ENCODE data around the gene RTN4RL2.

DNA sequence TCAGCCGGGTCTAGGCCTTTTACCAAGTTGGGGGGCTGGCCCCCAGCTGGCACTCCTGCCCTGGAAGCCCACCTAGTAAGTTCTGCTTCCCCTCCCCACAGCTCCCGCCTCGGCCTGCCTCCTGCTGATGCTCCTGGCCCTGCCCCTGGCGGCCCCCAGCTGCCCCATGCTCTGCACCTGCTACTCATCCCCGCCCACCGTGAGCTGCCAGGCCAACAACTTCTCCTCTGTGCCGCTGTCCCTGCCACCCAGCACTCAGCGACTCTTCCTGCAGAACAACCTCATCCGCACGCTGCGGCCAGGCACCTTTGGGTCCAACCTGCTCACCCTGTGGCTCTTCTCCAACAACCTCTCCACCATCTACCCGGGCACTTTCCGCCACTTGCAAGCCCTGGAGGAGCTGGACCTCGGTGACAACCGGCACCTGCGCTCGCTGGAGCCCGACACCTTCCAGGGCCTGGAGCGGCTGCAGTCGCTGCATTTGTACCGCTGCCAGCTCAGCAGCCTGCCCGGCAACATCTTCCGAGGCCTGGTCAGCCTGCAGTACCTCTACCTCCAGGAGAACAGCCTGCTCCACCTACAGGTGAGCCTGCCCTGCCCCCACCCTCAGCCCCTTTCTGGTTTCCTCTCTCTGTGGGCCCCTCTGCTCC lies 7.3 kb downstream of the RTN4RL2 start:
- TF ChIP-seq, protein P1, sequence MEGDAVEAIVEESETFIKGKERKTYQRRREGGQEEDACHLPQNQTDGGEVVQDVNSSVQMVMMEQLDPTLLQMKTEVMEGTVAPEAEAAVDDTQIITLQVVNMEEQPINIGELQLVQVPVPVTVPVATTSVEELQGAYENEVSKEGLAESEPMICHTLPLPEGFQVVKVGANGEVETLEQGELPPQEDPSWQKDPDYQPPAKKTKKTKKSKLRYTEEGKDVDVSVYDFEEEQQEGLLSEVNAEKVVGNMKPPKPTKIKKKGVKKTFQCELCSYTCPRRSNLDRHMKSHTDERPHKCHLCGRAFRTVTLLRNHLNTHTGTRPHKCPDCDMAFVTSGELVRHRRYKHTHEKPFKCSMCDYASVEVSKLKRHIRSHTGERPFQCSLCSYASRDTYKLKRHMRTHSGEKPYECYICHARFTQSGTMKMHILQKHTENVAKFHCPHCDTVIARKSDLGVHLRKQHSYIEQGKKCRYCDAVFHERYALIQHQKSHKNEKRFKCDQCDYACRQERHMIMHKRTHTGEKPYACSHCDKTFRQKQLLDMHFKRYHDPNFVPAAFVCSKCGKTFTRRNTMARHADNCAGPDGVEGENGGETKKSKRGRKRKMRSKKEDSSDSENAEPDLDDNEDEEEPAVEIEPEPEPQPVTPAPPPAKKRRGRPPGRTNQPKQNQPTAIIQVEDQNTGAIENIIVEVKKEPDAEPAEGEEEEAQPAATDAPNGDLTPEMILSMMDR (IDR thresholded peaks at IDR 0.05), result no peak
- TF ChIP-seq POLR2AphosphoS5 (IDR thresholded peaks at IDR 0.05), result no peak
- TF ChIP-seq POLR2A (IDR thresholded peaks at IDR 0.05), result no peak

Data from upper lobe of left lung (tissue), 4 donors.